Hepatocyte (in vitro differentiated cells): ENCODE data around the gene PIGS. TPM values are rescaled to one million over a fixed set of nuclear protein-coding genes. Genes with fewer than 3 reads are reported as not detected.

Experiments used
- DNase-seq: peaks from one replicate; pipeline ENCODE4 v3.0.0-alpha.2; 2016; ENCODE audit warnings: low spot score
- H2AFZ ChIP-seq: fragments of 200-600 bp; sonication (generic); 2 replicates; pipeline ENCODE4 v1.6.0; 2016; ENCODE audit warnings: antibody characterized with exemption, mild to moderate bottlenecking
- H3K27ac ChIP-seq: fragments of 200-600 bp; sonication (generic); 2 replicates; pipeline ENCODE4 v1.5.1; 2016; ENCODE audit warnings: mild to moderate bottlenecking
- H3K27me3 ChIP-seq: fragments of 200-600 bp; sonication (generic); 2 replicates; pipeline ENCODE4 v1.6.1; 2016
- H3K36me3 ChIP-seq: fragments of 200-600 bp; sonication (generic); replicated peaks from 2 replicates; pipeline ENCODE4 v1.5.1; 2016; ENCODE audit warnings: low read depth; ENCODE audit not compliant: insufficient read depth
- H3K4me1 ChIP-seq: fragments of 200-600 bp; sonication (generic); 2 replicates; pipeline ENCODE4 v1.5.1; 2016; ENCODE audit warnings: mild to moderate bottlenecking, moderate library complexity; ENCODE audit not compliant: insufficient read depth
- H3K4me2 ChIP-seq: fragments of 200-600 bp; sonication (generic); 2 replicates; pipeline ENCODE4 v1.6.0; 2016
- H3K4me3 ChIP-seq: fragments of 200-600 bp; sonication (generic); 2 replicates; pipeline ENCODE4 v1.5.1; 2016; ENCODE audit warnings: mild to moderate bottlenecking
- H3K79me2 ChIP-seq: fragments of 200-600 bp; sonication (generic); 2 replicates; pipeline ENCODE4 v1.6.0; 2017; ENCODE audit warnings: mild to moderate bottlenecking
- H3K9me2 ChIP-seq: fragments of 200-600 bp; sonication (generic); replicated peaks from 2 replicates; pipeline ENCODE4 v1.6.0; 2017; ENCODE audit warnings: mild to moderate bottlenecking; ENCODE audit not compliant: insufficient read depth
- H3K9me3 ChIP-seq: fragments of 200-600 bp; sonication (generic); 2 replicates; pipeline ENCODE4 v1.5.1; 2016; ENCODE audit warnings: low read depth, mild to moderate bottlenecking
- H4K20me1 ChIP-seq: fragments of 200-600 bp; sonication (generic); 2 replicates; pipeline ENCODE4 v1.6.0; 2016; ENCODE audit warnings: mild to moderate bottlenecking; ENCODE audit not compliant: insufficient read depth, poor library complexity, severe bottlenecking
- CTCF ChIP-seq: fragments of 200-600 bp; sonication (generic); IDR thresholded peaks from 2 replicates; pipeline ENCODE4 v1.5.1; 2016; ENCODE audit warnings: antibody characterized with exemption, mild to moderate bottlenecking; ENCODE audit not compliant: poor library complexity
- EZH2 ChIP-seq: fragments of 200-600 bp; sonication (generic); IDR thresholded peaks from 2 replicates; pipeline ENCODE4 v1.6.1; 2016; ENCODE audit warnings: antibody characterized with exemption, mild to moderate bottlenecking, borderline replicate concordance
- EZH2phosphoT487 ChIP-seq: fragments of 200-600 bp; sonication (generic); IDR thresholded peaks from one replicate; pipeline ENCODE4 v1.6.1; 2018; ENCODE audit warnings: antibody characterized with exemption, mild to moderate bottlenecking, low read depth, moderate library complexity; ENCODE audit not compliant: unreplicated experiment, severe bottlenecking
- WGBS: methylation state at CpG from one replicate; pipeline ENCODE4 v1.1.6; 2016; ENCODE audit warnings: low lambda C conversion rate; ENCODE audit errors: missing lambda C conversion rate; 5-methylcytosine and 5-hydroxymethylcytosine counted together
- polyA plus RNA-seq: library from polyadenylated mRNA; unstranded; fragments of >200 nt; fragmentation: Nextera tagmentation; extraction: Ambion mirVana; gene quantifications from 2 replicates; pipeline ENCODE4 v1.2.1, GENCODE V29; 2016
- total RNA-seq: library from RNA; depleted of rRNA; stranded (reverse); fragments of >200 nt; gene quantifications from 2 replicates; pipeline ENCODE4 v1.2.3, GENCODE V29; 2014

PIGS gene
- total and polyA plus RNA-seq, 2 experiments from 2014 or later, result 59.1 to 65.4 TPM

- Histone ChIP-seq H3K9me3 (no peaks in the 10 kb centered on the region), H4K20me1 (no peaks in the 10 kb centered on the region), H3K36me3 (no peaks in the 10 kb centered on the region), H3K27ac (no peak overlapping the region), H3K4me1 (peaks cover 12% of the 10 kb centered on the region), H3K9me2 (no peaks in the 10 kb centered on the region), H3K27me3 (no peaks in the 10 kb centered on the region), H2AFZ (no peak overlapping the region), H3K79me2 (peaks cover 22% of the 10 kb centered on the region), H3K4me2 (no peak overlapping the region), H3K4me3 (no peak overlapping the region)
- WGBS, result 98% methylated on average over 9 of the region's 9 CpGs
- no peak for DNase-seq
- TF ChIP-seq EZH2phosphoT487 (no peak), CTCF (no peak), EZH2 (no peak)
These were observed 2.2 kb upstream of the PIGS start for GRCh38 chr17:28573521-28573920.

- Histone ChIP-seq H3K27me3 (no peaks in the 10 kb centered on the region), H2AFZ (no peak overlapping the region), H3K36me3 (no peaks in the 10 kb centered on the region), H4K20me1 (no peaks in the 10 kb centered on the region), H3K27ac (peak overlapping the region; percentile 54), H3K4me3 (no peak overlapping the region), H3K4me2 (peak overlapping the region; percentile 81), H3K4me1 (peaks cover 12% of the 10 kb centered on the region), H3K79me2 (peaks cover 26% of the 10 kb centered on the region), H3K9me2 (no peaks in the 10 kb centered on the region), H3K9me3 (no peaks in the 10 kb centered on the region)
- DNase-seq, result peak; percentile 45
- TF ChIP-seq CTCF (no peak), EZH2phosphoT487 (no peak), EZH2 (no peak)
These were observed 1.7 kb upstream of the PIGS start for GRCh38 chr17:28573040-28573380.

- H3K36me3 ChIP-seq, result no peaks in the 10 kb centered on the region
- no peaks in the 10 kb centered on the region for H3K9me3 ChIP-seq
- TF ChIP-seq EZH2phosphoT487 (no peak), EZH2 (no peak), CTCF (no peak)
- H3K4me1 ChIP-seq, result peaks cover 12% of the 10 kb centered on the region
- DNase-seq, result no peak
- WGBS, result 74% methylated on average over 5 of the region's 5 CpGs
- H3K4me2 ChIP-seq, result peak overlapping the region; percentile 81
- no peaks in the 10 kb centered on the region for H3K9me2 ChIP-seq
- H3K79me2 ChIP-seq, result peaks cover 31% of the 10 kb centered on the region
- H2AFZ ChIP-seq, result peak overlapping the region; percentile 80
- H4K20me1 ChIP-seq, result no peaks in the 10 kb centered on the region
- H3K27me3 ChIP-seq, result no peaks in the 10 kb centered on the region
- peak overlapping the region; percentile 54 for H3K27ac ChIP-seq
- H3K4me3 ChIP-seq, result peak overlapping the region; percentile 49
These were observed 1.1 kb upstream of the PIGS start for GRCh38 chr17:28572259-28573039.
